Measurements from ENCODE around the gene RNF31.

Gene RNF31

GRCh38 chr14:24160850-24161804, 13.8 kb downstream of the RNF31 start, which contains the start of gene IRF9:
IRF9 (plus strand) TSS chr14:24161265; CDS start chr14:24162145, 880 bp downstream.
- peak; percentile 95 for DNase-seq

- DNase-seq, result no peak
These were observed 14.8 kb downstream of the RNF31 start for GRCh38 chr14:24162093-24162492.

DNA sequence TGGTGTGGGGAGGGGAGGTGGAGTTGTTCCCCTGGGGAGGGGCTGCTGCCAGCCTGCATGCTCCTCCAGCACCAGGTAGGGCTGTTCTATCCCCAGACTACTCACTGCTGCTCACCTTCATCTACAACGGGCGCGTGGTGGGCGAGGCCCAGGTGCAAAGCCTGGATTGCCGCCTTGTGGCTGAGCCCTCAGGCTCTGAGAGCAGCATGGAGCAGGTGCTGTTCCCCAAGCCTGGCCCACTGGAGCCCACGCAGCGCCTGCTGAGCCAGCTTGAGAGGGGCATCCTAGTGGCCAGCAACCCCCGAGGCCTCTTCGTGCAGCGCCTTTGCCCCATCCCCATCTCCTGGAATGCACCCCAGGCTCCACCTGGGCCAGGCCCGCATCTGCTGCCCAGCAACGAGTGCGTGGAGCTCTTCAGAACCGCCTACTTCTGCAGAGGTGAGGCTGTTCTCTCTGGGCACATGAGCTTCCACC, 17.3 kb downstream of the RNF31 start:
- no peak for DNase-seq

DNA sequence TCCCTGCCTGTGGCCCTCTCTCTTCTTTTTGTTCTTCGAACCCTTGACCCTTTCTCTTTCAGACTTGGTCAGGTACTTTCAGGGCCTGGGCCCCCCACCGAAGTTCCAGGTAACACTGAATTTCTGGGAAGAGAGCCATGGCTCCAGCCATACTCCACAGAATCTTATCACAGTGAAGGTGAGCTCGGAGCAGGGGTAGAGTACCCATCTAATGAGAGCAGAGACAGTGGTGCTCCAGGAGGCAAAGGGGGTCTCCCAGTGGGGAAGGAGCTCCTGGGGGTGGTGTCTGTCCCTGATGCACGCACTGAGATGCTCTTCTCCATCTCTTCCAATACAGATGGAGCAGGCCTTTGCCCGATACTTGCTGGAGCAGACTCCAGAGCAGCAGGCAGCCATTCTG, 18.5 kb downstream of the RNF31 start:
- DNase-seq, result no peak

- no peak for DNase-seq
These were observed 20.3 kb downstream of the RNF31 start for GRCh38 chr14:24167469-24168114.

- DNase-seq, result peak; percentile 92
These were observed 24.3 kb downstream of the RNF31 start, which contains the start of gene REC8 for GRCh38 chr14:24171422-24172260. REC8 (plus strand) TSS chr14:24172080; CDS start chr14:24172553, 473 bp downstream.

DNA sequence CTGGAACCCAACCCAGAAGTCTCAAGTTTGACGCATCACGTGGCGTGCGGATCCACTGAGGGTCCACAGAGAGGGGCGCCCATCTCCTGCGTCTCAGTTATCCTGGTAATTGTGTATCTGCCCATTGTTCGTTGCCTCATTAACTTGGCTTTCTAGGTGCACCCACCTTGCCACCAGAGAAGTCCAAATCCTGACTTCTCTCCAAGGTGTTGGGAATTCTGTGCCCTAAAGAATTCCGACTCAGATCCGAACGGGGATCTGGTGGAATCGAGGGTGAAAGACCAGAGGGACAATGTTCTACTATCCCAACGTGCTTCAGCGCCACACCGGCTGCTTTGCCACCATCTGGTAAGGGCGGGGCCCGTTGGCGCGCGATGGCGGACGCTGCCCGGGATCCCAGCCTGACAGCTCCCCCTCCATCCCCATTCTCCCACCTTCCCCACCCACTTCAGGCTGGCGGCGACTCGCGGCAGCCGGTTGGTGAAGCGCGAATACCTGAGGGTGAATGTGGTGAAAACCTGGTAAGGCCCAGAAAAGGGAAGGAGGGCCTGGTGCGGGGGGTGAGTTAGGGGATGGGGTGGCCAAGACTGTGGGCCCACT, 25.1 kb downstream of the RNF31 start:
- no peak for DNase-seq

- no peak for DNase-seq
These were observed 25.6 kb downstream of the RNF31 start for GRCh38 chr14:24172871-24173281.

DNA sequence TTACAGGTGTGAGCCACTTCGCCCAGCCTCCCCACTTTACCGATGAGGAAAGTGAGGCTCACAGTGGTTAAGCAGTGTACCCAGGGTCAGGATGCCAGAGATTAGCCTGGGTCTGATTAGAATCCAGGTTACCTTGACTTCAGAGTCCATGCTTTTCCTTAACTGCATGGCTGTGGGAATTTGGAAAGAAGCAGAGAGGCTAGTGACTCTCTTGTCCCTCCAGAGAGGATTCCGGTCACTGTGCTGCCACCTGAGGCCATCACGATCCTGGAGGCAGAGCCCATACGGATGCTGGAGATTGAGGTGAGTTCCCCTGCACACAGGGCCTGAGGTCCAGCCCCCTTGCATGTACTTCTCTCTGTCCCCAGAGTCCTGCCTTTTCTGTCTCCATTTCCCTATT, 29.3 kb downstream of the RNF31 start:
- no peak for DNase-seq

- DNase-seq, result no peak
These were observed 29.9 kb downstream of the RNF31 start for GRCh38 chr14:24177041-24177825.

DNA sequence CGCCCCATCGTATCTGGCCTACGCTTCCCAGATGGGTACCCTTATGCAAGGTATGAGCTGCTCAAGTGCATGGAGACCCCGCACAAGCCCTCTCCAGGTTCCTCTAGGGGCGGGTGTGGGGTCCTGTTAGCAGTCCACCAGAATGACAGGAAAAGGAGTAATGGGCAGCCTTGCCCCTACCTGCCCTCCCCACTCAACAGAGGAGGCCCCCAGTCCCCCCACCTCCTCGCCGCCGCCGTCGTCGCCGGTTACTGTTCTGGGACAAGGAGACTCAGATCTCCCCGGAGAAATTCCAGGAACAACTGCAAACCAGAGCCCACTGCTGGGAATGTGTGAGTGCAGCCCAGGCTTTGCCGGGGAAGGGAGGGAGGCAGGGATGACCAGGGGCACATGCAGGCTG, 30.6 kb downstream of the RNF31 start:
- DNase-seq, result no peak

- DNase-seq, result no peak
These were observed 31.3 kb downstream of the RNF31 start for GRCh38 chr14:24178399-24179178.

GRCh38 chr14:24179294-24179960, 32.1 kb downstream of the RNF31 start:
- DNase-seq, result no peak

- no peak for DNase-seq
These were observed 32.9 kb downstream of the RNF31 start for GRCh38 chr14:24179961-24180796.

GRCh38 chr14:24181371-24182077, 34.2 kb downstream of the RNF31 start:
- no peak for DNase-seq

- no peak for DNase-seq
These were observed 35.0 kb downstream of the RNF31 start for GRCh38 chr14:24182110-24182882.

GRCh38 chr14:24183014-24183481, 35.8 kb downstream of the RNF31 start:
- no peak for DNase-seq
